CD14-positive monocyte (primary cell): ENCODE data around the gene EEF1AKMT3. TPM values are rescaled to one million over a fixed set of nuclear protein-coding genes. Genes with fewer than 3 reads are reported as not detected.

ENCODE experiments used
- DNase-seq, 3 donors: peaks; one replicate each; pipeline ENCODE4 v3.0.0-alpha.2; 2011 to 2022
- H2AFZ ChIP-seq: 2 replicates; pipeline ENCODE4 v1.6.0; 2012; ENCODE audit warnings: mild to moderate bottlenecking, low read depth, low read length, inconsistent platforms; ENCODE audit not compliant: insufficient read depth, poor library complexity, severe bottlenecking
- H3K27ac ChIP-seq, 2 donors: 1 replicate in 1 of 2; 2 replicates in 1 of 2; pipeline ENCODE4 v1.5.1; 2012 to 2013; ENCODE audit warnings: low read length in 2 of 2, control low read depth in 1 of 2, inconsistent platforms in 1 of 2, low read depth in 1 of 2, mild to moderate bottlenecking in 1 of 2
- H3K27me3 ChIP-seq, 2 donors: one replicate each; pipeline versions ENCODE4 v1.6.0 to v1.6.1; 2011 to 2013; ENCODE audit warnings: low read length in 2 of 2; ENCODE audit not compliant: control insufficient read depth in 2 of 2, insufficient read depth in 2 of 2
- H3K36me3 ChIP-seq, 2 donors: replicated peaks in 1 of 2; 1 replicate in 1 of 2; 2 replicates in 1 of 2; pipeline versions ENCODE4 v1.5.1 to v1.6.1; 2012 to 2013; ENCODE audit warnings: low read length in 2 of 2, control low read depth in 1 of 2, inconsistent platforms in 1 of 2, mild to moderate bottlenecking in 1 of 2; ENCODE audit not compliant: insufficient read depth in 2 of 2, control insufficient read depth in 1 of 2
- H3K4me1 ChIP-seq, 2 donors: 1 replicate in 1 of 2; 2 replicates in 1 of 2; pipeline versions ENCODE4 v1.5.1 to v1.6.1; 2012 to 2013; ENCODE audit warnings: low read length in 2 of 2, control low read depth in 1 of 2, inconsistent platforms in 1 of 2, mild to moderate bottlenecking in 1 of 2, moderate library complexity in 1 of 2; ENCODE audit not compliant: insufficient read depth in 2 of 2, control insufficient read depth in 1 of 2
- H3K4me2 ChIP-seq: replicated peaks from 2 replicates; pipeline ENCODE3; 2012; ENCODE audit warnings: low read length, moderate library complexity, mild to moderate bottlenecking; ENCODE audit not compliant: poor library complexity, severe bottlenecking; ENCODE audit errors: extremely low read depth
- H3K4me3 ChIP-seq, 3 experiments: fragments of 200-600 bp in 1 of 3; sonication (generic) in 1 of 3; replicated peaks in 1 of 3; 1 replicate in 2 of 3; 2 replicates in 1 of 3; pipeline ENCODE4 v1.5.1; 2011 to 2013; ENCODE audit warnings: low read length in 3 of 3, mild to moderate bottlenecking in 3 of 3, control low read depth in 2 of 3, low read depth in 2 of 3, inconsistent platforms in 1 of 3, moderate library complexity in 1 of 3
- H3K79me2 ChIP-seq: 2 replicates; pipeline ENCODE4 v1.6.0; 2012; ENCODE audit warnings: mild to moderate bottlenecking, control low read depth, inconsistent platforms, low read length, moderate library complexity; ENCODE audit not compliant: insufficient read depth
- H3K9ac ChIP-seq: 2 replicates; pipeline ENCODE4 v1.6.0; 2017; ENCODE audit warnings: low read length, mild to moderate bottlenecking; ENCODE audit not compliant: insufficient read depth, poor library complexity, severe bottlenecking
- H3K9me3 ChIP-seq, 2 donors: replicated peaks in 1 of 2; 1 replicate in 1 of 2; 2 replicates in 1 of 2; pipeline versions ENCODE4 v1.5.1 to v1.6.1; 2012 to 2013; ENCODE audit warnings: low read length in 2 of 2, control low read depth in 1 of 2; ENCODE audit not compliant: control insufficient read depth in 1 of 2, insufficient read depth in 1 of 2
- H4K20me1 ChIP-seq: 2 replicates; pipeline ENCODE4 v1.6.0; 2012; ENCODE audit warnings: mild to moderate bottlenecking, low read length, control low read depth, moderate library complexity; ENCODE audit not compliant: insufficient read depth
- H3K27ac Mint-ChIP-seq, 7 donors: one replicate each; pipeline ENCODE4 v1.8.0; 2020; ENCODE audit warnings: mild to moderate bottlenecking in 7 of 7, mixed read lengths in 7 of 7, moderate library complexity in 6 of 7, inconsistent platforms in 2 of 7
- H3K27me3 Mint-ChIP-seq, 3 donors: one replicate each; pipeline ENCODE4 v1.8.0; 2021 to 2022; ENCODE audit warnings: low read depth in 3 of 3, mild to moderate bottlenecking in 3 of 3, mixed read lengths in 3 of 3, moderate library complexity in 3 of 3, inconsistent platforms in 1 of 3
- H3K36me3 Mint-ChIP-seq, 2 donors: one replicate each; pipeline ENCODE4 v1.8.0; 2020; ENCODE audit warnings: mixed read lengths in 2 of 2, inconsistent platforms in 1 of 2, mild to moderate bottlenecking in 1 of 2
- H3K4me1 Mint-ChIP-seq: one replicate; pipeline ENCODE4 v1.8.0; 2020; ENCODE audit warnings: mild to moderate bottlenecking, mixed read lengths
- H3K4me3 Mint-ChIP-seq, 2 donors: one replicate each; pipeline ENCODE4 v1.8.0; 2020; ENCODE audit warnings: mild to moderate bottlenecking in 2 of 2, mixed read lengths in 2 of 2, moderate library complexity in 1 of 2
- H3K9me3 Mint-ChIP-seq, 7 donors: one replicate each; pipeline ENCODE4 v1.8.0; 2020 to 2022; ENCODE audit warnings: mixed read lengths in 7 of 7, mild to moderate bottlenecking in 6 of 7, moderate library complexity in 6 of 7, inconsistent platforms in 2 of 7
- CTCF ChIP-seq: fragments of 200-600 bp; IDR thresholded peaks from one replicate; pipeline ENCODE4 v1.8.0; 2022; ENCODE audit warnings: antibody characterized with exemption, mild to moderate bottlenecking
- WGBS: methylation state at CpG from one replicate; pipeline ENCODE4 v1.1.5; 2013; ENCODE audit warnings: missing lambda C conversion rate; ENCODE audit not compliant: insufficient coverage; 5-methylcytosine and 5-hydroxymethylcytosine counted together
- intact Hi-C, 2 donors: fragments of 100-400 bp; cut with micrococcal nuclease; formaldehyde crosslinking; loops; one replicate each; pipeline versions ENCODE4 v1.15.0 to v1.15.1; 2023
- polyA plus RNA-seq, 3 donors: library from polyadenylated mRNA; depleted of rRNA in 1 of 3; unstranded in 2 of 3; stranded (reverse) in 1 of 3; fragments of 300-500 nt in 2 of 3; fragments of >200 nt in 1 of 3; fragmentation: Illumina TruSeq in 2 of 3; gene quantifications; 1 replicate in 2 of 3; 2 replicates in 1 of 3; pipeline ENCODE4 v1.2.3, GENCODE V29; 2012 to 2021

Gene EEF1AKMT3
- polyA plus RNA-seq, 3 donors, result 3.4 to 4.2 (median 3.4) TPM

- Mint-ChIP-seq H3K27ac (peak overlapping the region in 4 of 7 donors; percentile 60 to 81 (median 77)), H3K36me3 (peaks cover 6 to 9% of the 10 kb centered on the region in 2 donors), H3K4me3 (no peak overlapping the region), H3K27me3 (peaks cover 0 to 2% (median 0%) of the 10 kb centered on the region in 3 donors), H3K4me1 (peaks cover 46% of the 10 kb centered on the region), H3K9me3 (peaks cover 0 to 6% (median 0%) of the 10 kb centered on the region in 7 donors)
- Histone ChIP-seq H2AFZ (peak overlapping the region; percentile 9), H3K36me3 (no peaks in the 10 kb centered on the region), H3K79me2 (no peaks in the 10 kb centered on the region), H3K4me3 (no peak overlapping the region), H3K27me3 (no peaks in the 10 kb centered on the region), H3K4me1 (peaks cover 49 to 52% of the 10 kb centered on the region in 2 donors), H4K20me1 (no peaks in the 10 kb centered on the region), H3K27ac (peak overlapping the region in 1 of 2 donors; percentile 12), H3K9me3 (no peaks in the 10 kb centered on the region), H3K9ac (no peak overlapping the region), H3K4me2 (no peak overlapping the region)
- no peak for DNase-seq
- TF ChIP-seq CTCF, result no peak
- 100% methylated on average over 1 of the region's 2 CpGs for WGBS
- intact Hi-C loops, result no loop called here
Measured at GRCh38 chr12:57776247-57776587, 3.8 kb downstream of the EEF1AKMT3 start.

- Mint-ChIP-seq H3K4me1 (peaks cover 51% of the 10 kb centered on the region), H3K27me3 (peaks cover 0 to 2% (median 0%) of the 10 kb centered on the region in 3 donors), H3K27ac (no peak overlapping the region), H3K36me3 (peaks cover 6 to 9% of the 10 kb centered on the region in 2 donors), H3K9me3 (peaks cover 0 to 7% (median 0%) of the 10 kb centered on the region in 7 donors), H3K4me3 (no peak overlapping the region)
- intact Hi-C loops, result no loop called here
- Histone ChIP-seq H3K4me1 (peaks cover 54 to 55% of the 10 kb centered on the region in 2 donors), H3K4me3 (no peak overlapping the region), H3K36me3 (no peaks in the 10 kb centered on the region), H3K27me3 (no peaks in the 10 kb centered on the region), H3K4me2 (no peak overlapping the region), H2AFZ (no peak overlapping the region), H3K27ac (no peak overlapping the region), H3K9ac (no peak overlapping the region), H3K9me3 (no peaks in the 10 kb centered on the region), H4K20me1 (no peaks in the 10 kb centered on the region), H3K79me2 (no peaks in the 10 kb centered on the region)
- DNase-seq, result no peak
- WGBS, result 93% methylated on average over 3 of the region's 7 CpGs
- TF ChIP-seq CTCF, result no peak
Measured at GRCh38 chr12:57777367-57777766, 5.0 kb downstream of the EEF1AKMT3 start.
